NCI-H345 treated with DMSO at 0.1 percent for 48 hours (cell line): Measurements from ENCODE around the gene SMAD9.

Source experiments
- DNase-seq: peaks from one replicate; lab custom pipeline; 2025; ENCODE audit not compliant: unreplicated experiment; lab: John Stamatoyannopoulos, UW

The SMAD9 gene

DNA sequence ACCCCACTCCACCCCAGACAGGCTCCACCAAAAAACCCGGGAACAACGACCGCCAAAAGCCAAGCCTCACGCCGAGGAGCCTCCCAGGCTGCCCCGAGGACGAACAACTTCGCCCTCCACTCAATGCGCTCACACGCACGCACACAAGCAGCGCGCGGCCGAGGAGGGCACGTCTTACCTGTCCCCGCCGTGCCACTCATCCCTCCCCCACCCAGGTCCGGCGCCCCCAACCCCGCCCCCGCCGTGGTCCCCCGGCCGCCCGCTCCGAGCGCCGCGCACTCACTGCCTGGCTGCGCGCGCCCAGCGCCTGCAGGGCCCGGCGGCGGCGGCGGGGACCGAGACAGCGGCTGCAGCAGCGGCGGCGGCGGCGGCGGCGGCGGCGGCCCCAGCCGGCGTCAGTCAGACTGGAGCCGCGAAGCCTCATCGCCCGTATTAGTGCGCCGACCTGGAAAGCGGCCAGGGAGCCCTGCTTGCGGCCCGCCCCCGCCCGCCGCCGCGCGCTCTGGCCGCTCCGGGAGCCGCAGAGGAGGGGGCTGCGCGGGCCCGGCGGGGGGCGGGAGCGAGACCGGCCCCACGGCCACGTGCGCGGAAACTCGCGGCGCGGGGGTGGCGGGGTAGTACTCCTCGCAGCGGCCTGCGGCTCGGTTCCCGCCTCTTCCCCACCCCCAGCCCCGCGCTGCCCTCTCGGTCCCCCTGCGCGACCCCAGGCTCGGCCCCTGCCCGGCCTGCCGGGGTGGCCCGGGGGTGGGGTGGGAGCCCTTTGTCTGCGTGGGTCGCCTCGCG, at the start of gene SMAD9:
Gene SMAD9, minus strand, starts transcription at position 406 of the 783 bp plus-strand sequence. CDS start 40,549 bp downstream, outside the sequence.
- no peak for DNase-seq

GRCh38 chr13:36966404-36966803, 46.4 kb upstream of the SMAD9 start:
- no peak for DNase-seq

DNA sequence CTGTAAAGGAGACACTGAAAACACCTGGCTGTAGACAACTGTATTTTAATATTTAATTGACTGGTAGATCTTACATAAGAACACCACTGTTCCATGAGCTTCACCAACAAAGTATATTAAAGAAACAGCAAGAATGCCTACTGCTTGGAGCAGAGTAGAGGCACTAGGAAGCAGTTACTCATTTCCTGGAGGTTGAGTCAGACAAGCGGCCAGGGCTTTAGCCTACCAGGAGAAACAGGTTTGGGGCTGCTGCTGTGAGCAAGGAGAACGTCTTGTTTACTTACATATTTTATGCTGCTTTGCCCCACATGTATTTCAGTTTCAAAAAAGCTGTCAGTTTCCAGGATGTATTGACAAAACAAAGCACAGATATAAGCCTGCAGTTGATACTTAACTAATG, 45.7 kb upstream of the SMAD9 start:
- no peak for DNase-seq

GRCh38 chr13:36959456-36960116, 39.5 kb upstream of the SMAD9 start:
- DNase-seq, result no peak

GRCh38 chr13:36954542-36954941, 34.5 kb upstream of the SMAD9 start:
- no peak for DNase-seq

GRCh38 chr13:36950920-36951319, 30.9 kb upstream of the SMAD9 start:
- no peak for DNase-seq

- no peak for DNase-seq
These were observed 30.3 kb upstream of the SMAD9 start for GRCh38 chr13:36950330-36950729.

DNA sequence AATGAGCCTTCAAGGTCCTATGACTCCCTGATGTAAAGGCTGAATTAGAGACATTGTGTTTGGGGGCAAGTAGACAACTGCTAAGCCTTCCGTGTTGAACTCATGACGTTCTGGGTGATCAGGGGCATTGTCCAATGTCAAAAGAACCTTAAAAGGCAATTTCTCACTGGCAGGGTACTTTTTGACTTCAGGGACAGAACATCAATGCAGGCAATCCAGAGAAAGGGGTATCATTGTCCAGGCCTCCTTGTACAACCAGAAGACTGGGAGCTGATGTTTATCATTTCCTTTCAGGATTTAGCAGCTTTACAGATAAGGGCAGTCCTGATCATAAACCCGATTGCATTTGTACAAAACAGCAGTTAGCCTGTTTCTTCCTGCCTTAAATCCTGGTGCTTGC, 25.0 kb upstream of the SMAD9 start:
- no peak for DNase-seq

GRCh38 chr13:36925603-36926002, 5.6 kb upstream of the SMAD9 start:
- no peak for DNase-seq

DNA sequence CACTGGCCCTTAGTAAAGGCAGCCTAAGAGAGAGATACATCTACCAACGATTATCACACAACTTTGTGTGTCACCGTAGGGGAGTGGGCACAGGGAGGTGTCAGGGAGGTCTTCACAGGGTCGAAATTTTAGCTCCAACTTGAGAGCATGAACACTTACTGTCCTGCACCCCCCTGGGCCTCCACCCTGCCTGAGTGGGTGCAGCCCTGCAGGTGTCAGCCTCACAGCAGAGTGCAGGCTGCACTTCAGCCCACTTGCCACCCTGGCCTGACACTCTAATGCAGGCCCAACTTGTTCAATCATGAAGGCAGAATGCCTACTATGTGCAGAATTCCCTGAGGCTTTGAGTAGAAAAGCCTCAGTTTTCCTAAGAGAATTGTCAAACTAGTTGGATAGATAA, 4.0 kb upstream of the SMAD9 start:
- DNase-seq, result no peak

- DNase-seq, result no peak
These were observed 1.7 kb upstream of the SMAD9 start for GRCh38 chr13:36921631-36922301.

- no peak for DNase-seq
These were observed 663 bp upstream of the SMAD9 start for GRCh38 chr13:36920616-36921185.

DNA sequence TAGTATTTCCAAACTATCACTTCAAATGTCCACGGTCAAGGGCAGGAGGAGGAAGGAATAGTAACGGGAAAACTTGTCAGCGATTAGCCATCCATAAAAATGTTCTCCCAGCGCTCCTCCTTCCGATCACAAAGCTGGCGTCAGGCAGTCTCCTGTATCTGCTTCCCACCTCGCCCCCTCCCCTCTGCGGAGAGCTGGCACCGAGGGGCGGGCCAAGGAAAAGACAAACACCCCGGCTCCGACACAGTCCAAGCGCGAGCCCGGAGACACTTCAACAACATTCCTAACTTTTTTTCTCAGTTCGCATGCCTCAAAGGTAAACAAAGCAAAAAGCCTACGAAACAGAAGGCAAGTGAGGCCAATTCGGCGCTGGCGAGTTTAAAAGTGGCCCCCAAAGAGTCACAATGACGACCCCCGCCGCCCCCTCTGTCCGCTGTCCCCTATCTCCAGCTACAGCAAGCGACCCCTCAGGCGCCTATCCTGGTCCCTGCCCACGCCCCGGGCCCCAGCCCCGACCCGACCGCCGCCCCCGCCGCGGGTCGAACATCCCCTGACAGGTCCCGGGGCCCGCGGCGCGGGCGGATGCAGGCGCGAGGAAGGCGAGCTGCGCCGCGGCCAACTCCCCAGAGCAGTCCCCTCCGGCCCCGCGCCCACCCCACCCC, 736 bp downstream of the SMAD9 start:
- no peak for DNase-seq

GRCh38 chr13:36918246-36919131, 1.5 kb downstream of the SMAD9 start:
- peak; percentile 33 for DNase-seq

DNA sequence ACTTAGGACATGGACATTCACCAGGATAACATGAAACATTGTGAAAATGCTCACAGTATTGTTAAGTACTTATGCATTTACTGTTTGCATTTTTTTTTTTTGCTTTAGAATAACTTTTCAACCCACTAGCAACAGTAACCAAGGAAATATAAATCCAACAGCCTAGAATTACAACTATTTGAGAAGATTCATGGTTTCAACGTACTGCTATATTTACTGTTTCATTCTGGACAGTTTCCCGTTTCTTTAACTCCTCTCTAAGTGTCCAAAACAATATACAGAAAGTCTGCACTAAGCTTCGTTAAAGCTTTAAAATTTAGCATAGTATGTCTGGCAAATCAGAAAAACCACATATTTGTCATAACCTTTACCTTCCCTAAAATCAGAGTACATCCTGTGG, 2.7 kb downstream of the SMAD9 start:
- DNase-seq, result no peak

DNA sequence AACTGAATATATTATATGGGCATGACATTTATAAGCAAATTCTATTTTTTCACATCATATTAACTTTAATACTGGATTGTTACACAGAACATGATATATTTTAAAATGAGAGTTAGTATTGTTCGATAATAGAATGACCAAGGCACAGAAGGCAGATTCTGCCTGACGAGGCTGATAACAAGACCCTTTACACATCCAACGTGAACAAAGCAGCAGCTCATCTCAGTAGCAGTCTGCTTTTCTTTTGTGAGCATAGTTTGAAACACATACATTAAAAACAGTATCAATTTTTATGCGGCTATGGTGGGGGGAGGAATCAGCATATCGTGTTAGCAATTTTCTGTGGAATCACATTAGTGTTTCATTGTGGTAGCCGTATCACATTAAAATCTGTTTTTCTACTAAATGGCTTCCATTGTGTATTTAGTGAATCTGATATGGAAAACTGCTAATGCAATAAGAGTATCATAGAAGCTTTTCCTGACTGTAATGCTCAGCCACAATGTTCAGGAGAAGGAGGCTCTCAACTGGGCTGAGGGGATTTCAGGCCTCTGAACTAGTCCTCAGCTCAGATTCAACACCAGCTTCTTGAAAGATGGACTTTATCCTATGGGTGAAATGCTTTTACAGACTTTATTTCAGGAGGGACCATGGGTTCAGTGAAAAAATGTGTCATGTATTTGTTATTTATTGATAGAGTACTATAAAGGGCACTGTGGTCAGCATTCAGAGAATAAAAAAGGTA, 4.0 kb downstream of the SMAD9 start:
- no peak for DNase-seq

GRCh38 chr13:36915106-36915505, 4.9 kb downstream of the SMAD9 start:
- no peak for DNase-seq

- no peak for DNase-seq
These were observed 5.4 kb downstream of the SMAD9 start for GRCh38 chr13:36914648-36915047.

DNA sequence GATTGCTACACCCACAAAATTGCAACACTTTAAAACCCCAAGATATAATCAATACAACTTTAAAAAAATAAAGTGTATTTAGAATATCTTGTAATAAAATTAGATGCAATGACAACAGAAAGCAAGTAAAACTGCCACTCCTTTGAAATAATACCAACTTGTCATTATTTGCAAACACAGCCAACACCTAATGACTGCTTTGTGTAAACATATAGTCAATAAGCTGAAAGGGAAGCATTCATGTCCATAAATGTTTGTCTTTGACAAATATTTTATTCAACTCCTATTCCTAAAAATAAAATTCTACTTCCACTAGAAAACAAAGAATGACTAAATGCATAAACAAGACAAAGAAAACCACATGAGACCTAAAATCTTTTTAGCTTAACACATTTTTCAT, 6.6 kb downstream of the SMAD9 start:
- DNase-seq, result no peak

GRCh38 chr13:36912973-36913372, 7.1 kb downstream of the SMAD9 start:
- DNase-seq, result peak; percentile 20
